NCI-H446 treated with DMSO at 0.1 percent for 48 hours (cell line): Measurements from ENCODE around the gene ZNHIT3.
"Not testable (repeated sequence)": the region's sequence is repeated elsewhere in the genome, so short reads cannot be mapped to it uniquely, and the experiment has no call there.

Experiments
- DNase-seq: peaks from one replicate; lab custom pipeline; 2025; lab: John Stamatoyannopoulos, UW

The ZNHIT3 gene

GRCh38 chr17:36484021-36484420 is 2.5 kb upstream of the ZNHIT3 start:
- DNase-seq = not testable (repeated sequence)

- no peak for DNase-seq
Observed at GRCh38 chr17:36485027-36485426, 1.5 kb upstream of the ZNHIT3 start.

- no peak for DNase-seq
Observed at GRCh38 chr17:36485805-36486203, 677 bp upstream of the ZNHIT3 start.

GRCh38 chr17:36493956-36494355 is 7.5 kb downstream of the ZNHIT3 start:
- no peak for DNase-seq

- no peak for DNase-seq
Observed at GRCh38 chr17:36494674-36495073, 8.2 kb downstream of the ZNHIT3 start.

- DNase-seq = no peak
Observed at GRCh38 chr17:36495076-36495578, 8.6 kb downstream of the ZNHIT3 start.

- no peak for DNase-seq
Observed at GRCh38 chr17:36496018-36496789, 9.7 kb downstream of the ZNHIT3 start.

GRCh38 chr17:36498155-36498554 is 11.7 kb downstream of the ZNHIT3 start:
- DNase-seq = no peak

GRCh38 chr17:36498560-36499300 is 12.2 kb downstream of the ZNHIT3 start:
- DNase-seq = no peak

GRCh38 chr17:36500745-36501225 is 14.3 kb downstream of the ZNHIT3 start:
- no peak for DNase-seq

- no peak for DNase-seq
Observed at GRCh38 chr17:36501351-36501750, 14.9 kb downstream of the ZNHIT3 start.

- DNase-seq = no peak
Observed at GRCh38 chr17:36501963-36502362, 15.5 kb downstream of the ZNHIT3 start.

- no peak for DNase-seq
Observed at GRCh38 chr17:36503456-36504155, 17.1 kb downstream of the ZNHIT3 start.

- DNase-seq = no peak
Observed at GRCh38 chr17:36504156-36504545, 17.7 kb downstream of the ZNHIT3 start.

GRCh38 chr17:36505171-36505570 is 18.7 kb downstream of the ZNHIT3 start:
- no peak for DNase-seq

- DNase-seq = no peak
Observed at GRCh38 chr17:36506249-36506826, 19.9 kb downstream of the ZNHIT3 start.

- no peak for DNase-seq
Observed at GRCh38 chr17:36506831-36507230, 20.4 kb downstream of the ZNHIT3 start.

- DNase-seq = no peak
Observed at GRCh38 chr17:36507266-36507665, 20.8 kb downstream of the ZNHIT3 start.

- not testable (repeated sequence) for DNase-seq
Observed at GRCh38 chr17:36508439-36508838, 22.0 kb downstream of the ZNHIT3 start.

- no peak for DNase-seq
Observed at GRCh38 chr17:36509272-36509985, 22.9 kb downstream of the ZNHIT3 start.

GRCh38 chr17:36510636-36511035 is 24.2 kb downstream of the ZNHIT3 start:
- DNase-seq = no peak
